Measurements from ENCODE around the gene HS3ST2.

The HS3ST2 gene

GRCh38 chr16:22874394-22874793, 60.4 kb downstream of the HS3ST2 start:
- Histone ChIP-seq H3K4me1 (ENCODE audit: control insufficient read depth, insufficient read depth, low read length, unreplicated experiment) (no peaks in the 10 kb centered on the region), H3K36me3 (ENCODE audit: insufficient read depth, low read length) (no peaks in the 10 kb centered on the region), H3K79me2 (ENCODE audit: control insufficient read depth, insufficient read depth, low read length, unreplicated experiment) (no peaks in the 10 kb centered on the region), H3K27ac (ENCODE audit: low read depth, low read length) (no peak overlapping the region), H3K27me3 (ENCODE audit: insufficient read depth, low read length) (peaks cover 12% of the 10 kb centered on the region; the same call in 1 of the 2 replicates), H2AFZ (ENCODE audit: low read length, unreplicated experiment) (no peak overlapping the region), H3K4me3 (ENCODE audit: low read depth, low read length) (no peak overlapping the region)

GRCh38 chr16:22878955-22879354, 65.0 kb downstream of the HS3ST2 start:
- Histone ChIP-seq H3K27me3 (ENCODE audit: insufficient read depth, low read length) (peaks cover 23% of the 10 kb centered on the region; the same call in 1 of the 2 replicates), H3K79me2 (ENCODE audit: control insufficient read depth, insufficient read depth, low read length, unreplicated experiment) (no peaks in the 10 kb centered on the region), H2AFZ (ENCODE audit: low read length, unreplicated experiment) (no peak overlapping the region), H3K27ac (ENCODE audit: low read depth, low read length) (no peak overlapping the region), H3K36me3 (ENCODE audit: insufficient read depth, low read length) (no peaks in the 10 kb centered on the region), H3K4me3 (ENCODE audit: low read depth, low read length) (no peak overlapping the region), H3K4me1 (ENCODE audit: control insufficient read depth, insufficient read depth, low read length, unreplicated experiment) (no peaks in the 10 kb centered on the region)

- no peaks in the 10 kb centered on the region for H3K36me3 ChIP-seq (ENCODE audit: insufficient read depth, low read length)
- peaks cover 26% of the 10 kb centered on the region; the same call in 1 of the 2 replicates for H3K27me3 ChIP-seq (ENCODE audit: insufficient read depth, low read length)
- no peak overlapping the region for H3K27ac ChIP-seq (ENCODE audit: low read depth, low read length)
- H2AFZ ChIP-seq (ENCODE audit: low read length, unreplicated experiment) = no peak overlapping the region
- H3K79me2 ChIP-seq (ENCODE audit: control insufficient read depth, insufficient read depth, low read length, unreplicated experiment) = no peaks in the 10 kb centered on the region
- H3K4me1 ChIP-seq (ENCODE audit: control insufficient read depth, insufficient read depth, low read length, unreplicated experiment) = no peaks in the 10 kb centered on the region
- no peak overlapping the region for H3K4me3 ChIP-seq (ENCODE audit: low read depth, low read length)
Measured at GRCh38 chr16:22879466-22879865, 65.5 kb downstream of the HS3ST2 start.

- H3K27me3 ChIP-seq (ENCODE audit: insufficient read depth, low read length) = peaks cover 28% of the 10 kb centered on the region; the same call in 1 of the 2 replicates
- no peak overlapping the region for H3K4me3 ChIP-seq (ENCODE audit: low read depth, low read length)
- no peak overlapping the region for H3K27ac ChIP-seq (ENCODE audit: low read depth, low read length)
- no peak overlapping the region for H2AFZ ChIP-seq (ENCODE audit: low read length, unreplicated experiment)
- H3K4me1 ChIP-seq (ENCODE audit: control insufficient read depth, insufficient read depth, low read length, unreplicated experiment) = no peaks in the 10 kb centered on the region
- no peaks in the 10 kb centered on the region for H3K79me2 ChIP-seq (ENCODE audit: control insufficient read depth, insufficient read depth, low read length, unreplicated experiment)
- H3K36me3 ChIP-seq (ENCODE audit: insufficient read depth, low read length) = no peaks in the 10 kb centered on the region
Measured at GRCh38 chr16:22882981-22883380, 69.0 kb downstream of the HS3ST2 start.

- no peak overlapping the region for H3K4me3 ChIP-seq (ENCODE audit: low read depth, low read length)
- peaks cover 30% of the 10 kb centered on the region; the same call in 1 of the 2 replicates for H3K27me3 ChIP-seq (ENCODE audit: insufficient read depth, low read length)
- H3K4me1 ChIP-seq (ENCODE audit: control insufficient read depth, insufficient read depth, low read length, unreplicated experiment) = no peaks in the 10 kb centered on the region
- no peaks in the 10 kb centered on the region for H3K79me2 ChIP-seq (ENCODE audit: control insufficient read depth, insufficient read depth, low read length, unreplicated experiment)
- H2AFZ ChIP-seq (ENCODE audit: low read length, unreplicated experiment) = no peak overlapping the region
- no peak overlapping the region for H3K27ac ChIP-seq (ENCODE audit: low read depth, low read length)
- no peaks in the 10 kb centered on the region for H3K36me3 ChIP-seq (ENCODE audit: insufficient read depth, low read length)
Measured at GRCh38 chr16:22885951-22886350, 72.0 kb downstream of the HS3ST2 start.

GRCh38 chr16:22886927-22887326, 73.0 kb downstream of the HS3ST2 start:
- Histone ChIP-seq H3K4me3 (ENCODE audit: low read depth, low read length) (no peak overlapping the region), H3K27ac (ENCODE audit: low read depth, low read length) (no peak overlapping the region), H3K27me3 (ENCODE audit: insufficient read depth, low read length) (peaks cover 27% of the 10 kb centered on the region; the same call in 1 of the 2 replicates), H3K4me1 (ENCODE audit: control insufficient read depth, insufficient read depth, low read length, unreplicated experiment) (no peaks in the 10 kb centered on the region), H3K36me3 (ENCODE audit: insufficient read depth, low read length) (no peaks in the 10 kb centered on the region), H3K79me2 (ENCODE audit: control insufficient read depth, insufficient read depth, low read length, unreplicated experiment) (no peaks in the 10 kb centered on the region), H2AFZ (ENCODE audit: low read length, unreplicated experiment) (no peak overlapping the region)

GRCh38 chr16:22887445-22887844, 73.5 kb downstream of the HS3ST2 start:
- H3K4me3 ChIP-seq (ENCODE audit: low read depth, low read length) = no peak overlapping the region
- H2AFZ ChIP-seq (ENCODE audit: low read length, unreplicated experiment) = no peak overlapping the region
- H3K4me1 ChIP-seq (ENCODE audit: control insufficient read depth, insufficient read depth, low read length, unreplicated experiment) = no peaks in the 10 kb centered on the region

GRCh38 chr16:22888791-22889190, 74.8 kb downstream of the HS3ST2 start:
- Histone ChIP-seq H3K79me2 (ENCODE audit: control insufficient read depth, insufficient read depth, low read length, unreplicated experiment) (no peaks in the 10 kb centered on the region), H3K27ac (ENCODE audit: low read depth, low read length) (no peak overlapping the region), H3K36me3 (ENCODE audit: insufficient read depth, low read length) (no peaks in the 10 kb centered on the region), H3K4me1 (ENCODE audit: control insufficient read depth, insufficient read depth, low read length, unreplicated experiment) (no peaks in the 10 kb centered on the region), H2AFZ (ENCODE audit: low read length, unreplicated experiment) (no peak overlapping the region), H3K27me3 (ENCODE audit: insufficient read depth, low read length) (peaks cover 27% of the 10 kb centered on the region), H3K4me3 (ENCODE audit: low read depth, low read length) (no peak overlapping the region)

More at GRCh38 chr16:22887445-22887844, 73.5 kb downstream of the HS3ST2 start:
- H3K79me2 ChIP-seq (ENCODE audit: control insufficient read depth, insufficient read depth, low read length, unreplicated experiment) = no peaks in the 10 kb centered on the region
- H3K27ac ChIP-seq (ENCODE audit: low read depth, low read length) = no peak overlapping the region
- no peaks in the 10 kb centered on the region for H3K36me3 ChIP-seq (ENCODE audit: insufficient read depth, low read length)
- H3K27me3 ChIP-seq (ENCODE audit: insufficient read depth, low read length) = peaks cover 27% of the 10 kb centered on the region

GRCh38 chr16:22890976-22891375, 77.0 kb downstream of the HS3ST2 start:
- Histone ChIP-seq H3K36me3 (ENCODE audit: insufficient read depth, low read length) (no peaks in the 10 kb centered on the region), H3K27me3 (ENCODE audit: insufficient read depth, low read length) (peaks cover 35% of the 10 kb centered on the region), H3K27ac (ENCODE audit: low read depth, low read length) (no peak overlapping the region), H3K79me2 (ENCODE audit: control insufficient read depth, insufficient read depth, low read length, unreplicated experiment) (no peaks in the 10 kb centered on the region), H3K4me3 (ENCODE audit: low read depth, low read length) (no peak overlapping the region), H3K4me1 (ENCODE audit: control insufficient read depth, insufficient read depth, low read length, unreplicated experiment) (no peaks in the 10 kb centered on the region), H2AFZ (ENCODE audit: low read length, unreplicated experiment) (no peak overlapping the region)

GRCh38 chr16:22897184-22897583, 83.2 kb downstream of the HS3ST2 start:
- Histone ChIP-seq H3K4me3 (ENCODE audit: low read depth, low read length) (no peak overlapping the region), H3K27me3 (ENCODE audit: insufficient read depth, low read length) (peaks cover 57% of the 10 kb centered on the region)

GRCh38 chr16:22898131-22898530, 84.2 kb downstream of the HS3ST2 start:
- peaks cover 63% of the 10 kb centered on the region for H3K27me3 ChIP-seq (ENCODE audit: insufficient read depth, low read length)
- H3K4me3 ChIP-seq (ENCODE audit: low read depth, low read length) = no peak overlapping the region
- no peak overlapping the region for H2AFZ ChIP-seq (ENCODE audit: low read length, unreplicated experiment)
- H3K27ac ChIP-seq (ENCODE audit: low read depth, low read length) = no peak overlapping the region
- no peaks in the 10 kb centered on the region for H3K79me2 ChIP-seq (ENCODE audit: control insufficient read depth, insufficient read depth, low read length, unreplicated experiment)
- no peaks in the 10 kb centered on the region for H3K36me3 ChIP-seq (ENCODE audit: insufficient read depth, low read length)
- no peaks in the 10 kb centered on the region for H3K4me1 ChIP-seq (ENCODE audit: control insufficient read depth, insufficient read depth, low read length, unreplicated experiment)

More at GRCh38 chr16:22897184-22897583, 83.2 kb downstream of the HS3ST2 start:
- Histone ChIP-seq H3K36me3 (ENCODE audit: insufficient read depth, low read length) (no peaks in the 10 kb centered on the region), H3K79me2 (ENCODE audit: control insufficient read depth, insufficient read depth, low read length, unreplicated experiment) (no peaks in the 10 kb centered on the region), H3K4me1 (ENCODE audit: control insufficient read depth, insufficient read depth, low read length, unreplicated experiment) (no peaks in the 10 kb centered on the region), H2AFZ (ENCODE audit: low read length, unreplicated experiment) (no peak overlapping the region), H3K27ac (ENCODE audit: low read depth, low read length) (no peak overlapping the region)
